H1 (cell line): Measurements from ENCODE around the gene MARCHF2. TPM values are rescaled to one million over a fixed set of nuclear protein-coding genes. Genes with fewer than 3 reads are reported as not detected.

Source experiments
- ASH2L ChIP-seq: fragments of 200-600, 300-600 bp; sonication (generic); IDR thresholded peaks from one replicate; pipeline ENCODE4 v1.7.1; 2017; ENCODE audit warnings: low read length
- ATF3 ChIP-seq: IDR thresholded peaks from 2 replicates; pipeline ENCODE4 v1.6.1; 2011; ENCODE audit warnings: low read depth, mild to moderate bottlenecking, low read length; ENCODE audit not compliant: insufficient read depth
- BACH1 ChIP-seq: IDR thresholded peaks from 2 replicates; pipeline ENCODE4 v1.6.1; 2012; ENCODE audit warnings: low read length, improper control_type of control experiment
- CBX5 ChIP-seq: fragments of 300-800, 300-1000 bp; sonication (generic); IDR thresholded peaks from 2 replicates; pipeline ENCODE4 v1.7.1; 2016; ENCODE audit warnings: antibody characterized with exemption, low read length, low read depth
- EP300 ChIP-seq, 2 experiments: IDR thresholded peaks; 1 replicate in 1 of 2; 2 replicates in 1 of 2; pipeline ENCODE4 v1.6.1; 2011 to 2012; ENCODE audit warnings: low read depth in 2 of 2, low read length in 2 of 2, mild to moderate bottlenecking in 2 of 2, borderline replicate concordance in 1 of 2, inconsistent platforms in 1 of 2, moderate library complexity in 1 of 2
- KDM1A ChIP-seq: fragments of 200-600, 300-600 bp; sonication (generic); IDR thresholded peaks from 2 replicates; pipeline ENCODE4 v1.7.1; 2016; ENCODE audit warnings: mild to moderate bottlenecking, low read length, borderline replicate concordance
- KDM5A ChIP-seq: fragments of 200-600 bp; IDR thresholded peaks from 2 replicates; pipeline ENCODE4 v1.7.1; 2012; ENCODE audit warnings: mild to moderate bottlenecking, low read length, inconsistent platforms, mixed read lengths
- MAX ChIP-seq: IDR thresholded peaks from 2 replicates; pipeline ENCODE4 v1.6.1; 2012; ENCODE audit warnings: inconsistent platforms
- PHF8 ChIP-seq: fragments of 200-600 bp; sonication (generic); conservative IDR thresholded peaks from 2 replicates; pipeline ENCODE4 v1.7.1; 2012; ENCODE audit warnings: low read depth, mild to moderate bottlenecking, inconsistent platforms, low read length, moderate library complexity
- SP1 ChIP-seq: IDR thresholded peaks from 2 replicates; pipeline ENCODE4 v1.6.1; 2011; ENCODE audit warnings: low read depth, low read length
- SP4 ChIP-seq: IDR thresholded peaks from 2 replicates; pipeline ENCODE4 v1.6.1; 2012; ENCODE audit warnings: low read length, inconsistent platforms
- TAF1 ChIP-seq: IDR thresholded peaks from 2 replicates; pipeline ENCODE4 v1.6.1; 2011; ENCODE audit warnings: mild to moderate bottlenecking, low read depth, low read length
- TAF7 ChIP-seq: optimal IDR thresholded peaks from 2 replicates; pipeline ENCODE3; 2011; ENCODE audit warnings: low read depth, mild to moderate bottlenecking, inconsistent platforms, low read length, moderate library complexity, borderline replicate concordance
- TCF12 ChIP-seq: IDR thresholded peaks from 2 replicates; pipeline ENCODE4 v1.6.1; 2011; ENCODE audit warnings: low read depth, mild to moderate bottlenecking, low read length
- TEAD4 ChIP-seq: IDR thresholded peaks from 2 replicates; pipeline ENCODE4 v1.6.1; 2012; ENCODE audit warnings: low read depth, low read length, inconsistent platforms, mixed read lengths
- polyA plus RNA-seq, 7 experiments: library from polyadenylated mRNA; depleted of rRNA in 3 of 7; stranded (reverse) in 5 of 7; unstranded in 2 of 7; fragments of >200 nt in 5 of 7; fragments of 200-250 nt in 2 of 7; gene quantifications; 1 replicate in 5 of 7; 2 replicates in 1 of 7; 4 replicates in 1 of 7; pipeline versions ENCODE4 v1.2.1 to v1.2.3, GENCODE V29; 2011 to 2013; ENCODE audit warnings: missing spikeins in 2 of 7, mixed read lengths in 2 of 7
- total RNA-seq: library from RNA; stranded (reverse); fragmentation: NEBNext Ultra II Directional; extraction: Animal tissue kit (Norgen Biotek cat#: 25700); gene quantifications from 2 replicates; pipeline ENCODE4 v1.2.1, GENCODE V29; 2021
- TF ChIP-seq, protein P1 (sequence below): IDR thresholded peaks from 2 replicates; pipeline ENCODE4 v1.6.1; 2012; ENCODE audit warnings: inconsistent platforms
- TF ChIP-seq, protein P2 (sequence below): IDR thresholded peaks from 2 replicates; pipeline ENCODE4 v1.6.1; 2012; ENCODE audit warnings: low read length, inconsistent platforms

MARCHF2 gene
- total and polyA plus RNA-seq, 2 of the 8 experiments (the other 6 are each of a cell fraction or from before 2014, with no cell fraction given) = 18.5 to 46.2 TPM

DNA sequence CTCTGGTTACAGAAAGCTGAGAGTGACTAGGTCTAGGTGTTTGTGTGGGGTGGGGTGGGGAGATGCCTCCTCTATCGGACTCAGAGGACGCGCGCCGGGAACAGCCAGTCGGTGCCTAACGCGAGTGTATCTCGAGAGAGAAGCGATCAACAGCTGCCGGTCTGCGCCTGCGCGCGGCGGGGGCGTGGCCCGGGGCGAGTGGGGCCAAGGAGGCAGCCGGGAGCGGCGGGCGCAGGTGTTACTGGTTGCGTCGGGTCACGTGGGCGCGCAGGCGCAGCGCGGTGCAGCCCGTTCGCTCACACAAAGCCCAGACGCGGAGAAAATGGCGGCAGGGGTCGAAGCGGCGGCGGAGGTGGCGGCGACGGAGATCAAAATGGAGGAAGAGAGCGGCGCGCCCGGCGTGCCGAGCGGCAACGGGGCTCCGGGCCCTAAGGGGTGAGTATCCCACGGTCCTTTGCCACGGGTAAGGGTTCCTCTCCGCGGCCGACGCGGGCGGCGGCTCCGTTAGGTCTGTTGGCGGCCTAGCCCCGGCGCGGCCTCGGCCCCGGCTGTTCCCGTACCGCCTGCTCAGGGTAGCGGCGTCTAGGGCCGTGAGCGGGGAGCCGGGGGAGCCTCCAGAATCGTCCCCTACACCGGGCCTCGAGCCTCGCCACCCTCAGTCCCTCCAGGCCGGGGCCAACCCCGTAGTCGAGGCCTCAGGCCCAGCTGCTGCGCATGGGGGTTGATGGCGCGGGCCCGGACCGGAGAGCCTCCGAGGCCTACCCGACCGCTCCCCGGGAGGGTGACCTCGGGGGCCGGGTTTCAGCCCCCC is 31.8 kb downstream of the MARCHF2 start, which contains the start of gene HNRNPM (continued):
- TF ChIP-seq KDM1A = no peak
- TF ChIP-seq ASH2L = peak; percentile 87
- TF ChIP-seq TCF12 = 0 out of 2 replicates have a peak, but pooled peaks have one; percentile 61
- peak; percentile 87 for TF ChIP-seq TAF7
- TF ChIP-seq SP1 = peak; percentile 63; the same call in 1 of the 2 replicates
- TF ChIP-seq, protein P1, sequence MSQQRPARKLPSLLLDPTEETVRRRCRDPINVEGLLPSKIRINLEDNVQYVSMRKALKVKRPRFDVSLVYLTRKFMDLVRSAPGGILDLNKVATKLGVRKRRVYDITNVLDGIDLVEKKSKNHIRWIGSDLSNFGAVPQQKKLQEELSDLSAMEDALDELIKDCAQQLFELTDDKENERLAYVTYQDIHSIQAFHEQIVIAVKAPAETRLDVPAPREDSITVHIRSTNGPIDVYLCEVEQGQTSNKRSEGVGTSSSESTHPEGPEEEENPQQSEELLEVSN = peak; percentile 58
- TF ChIP-seq PHF8 = peak; percentile 91
- peak; percentile 71 for TF ChIP-seq KDM5A
- TF ChIP-seq EP300 (IDR thresholded peaks at IDR 0.05; ENCODE audit: borderline replicate concordance in 1 of 2, low read depth in 2 of 2, low read length in 2 of 2) = no peak
- peak; percentile 82; the same call in 1 of the 2 replicates for TF ChIP-seq MAX
- TF ChIP-seq ATF3 = peak; percentile 84
- TF ChIP-seq SP4 = no peak
- TF ChIP-seq BACH1 = peak; percentile 72
- no peak for TF ChIP-seq CBX5
- peak; percentile 99 for TF ChIP-seq TAF1
- TF ChIP-seq, protein P2, sequence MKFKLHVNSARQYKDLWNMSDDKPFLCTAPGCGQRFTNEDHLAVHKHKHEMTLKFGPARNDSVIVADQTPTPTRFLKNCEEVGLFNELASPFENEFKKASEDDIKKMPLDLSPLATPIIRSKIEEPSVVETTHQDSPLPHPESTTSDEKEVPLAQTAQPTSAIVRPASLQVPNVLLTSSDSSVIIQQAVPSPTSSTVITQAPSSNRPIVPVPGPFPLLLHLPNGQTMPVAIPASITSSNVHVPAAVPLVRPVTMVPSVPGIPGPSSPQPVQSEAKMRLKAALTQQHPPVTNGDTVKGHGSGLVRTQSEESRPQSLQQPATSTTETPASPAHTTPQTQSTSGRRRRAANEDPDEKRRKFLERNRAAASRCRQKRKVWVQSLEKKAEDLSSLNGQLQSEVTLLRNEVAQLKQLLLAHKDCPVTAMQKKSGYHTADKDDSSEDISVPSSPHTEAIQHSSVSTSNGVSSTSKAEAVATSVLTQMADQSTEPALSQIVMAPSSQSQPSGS = no peak
- TF ChIP-seq TEAD4 = no peak
- TF ChIP-seq, all 59 proteins: peak for 21
